Heart left ventricle (tissue), 16 donors: ENCODE measurements around the gene SLC24A4. TPM values are rescaled to one million over a fixed set of nuclear protein-coding genes. Genes with fewer than 3 reads are reported as not detected.
A peak's percentile ranks its signal among the peaks of the same experiment; 100 is the strongest.

ENCODE experiments used
- ATAC-seq, 4 donors: fragments of 200-7000 bp; cut with Tn5 transposase; one replicate each; pipeline ENCODE4 v1.9.1; 2020 to 2022; ENCODE audit warnings: moderate library complexity in 4 of 4, mild to moderate bottlenecking in 3 of 4, moderate number of reproducible peaks in 1 of 4
- DNase-seq, 5 donors: peaks; one replicate each; pipeline ENCODE4 v3.0.0-alpha.2; 2020
- H3K27ac ChIP-seq, 12 donors: fragments of 200-600 bp; sonication (generic) in 4 of 12; one replicate each; pipeline versions ENCODE4 v1.5.0 to v1.8.0; 2016 to 2022; ENCODE audit warnings: mild to moderate bottlenecking in 2 of 12
- H3K27me3 ChIP-seq, 9 donors: fragments of 200-600 bp; sonication (generic) in 2 of 9; one replicate each; pipeline versions ENCODE4 v1.5.1 to v1.8.0; 2016 to 2022; ENCODE audit warnings: mild to moderate bottlenecking in 3 of 9
- H3K36me3 ChIP-seq, 9 donors: fragments of 200-600 bp; sonication (generic) in 2 of 9; one replicate each; pipeline versions ENCODE4 v1.5.0 to v1.8.0; 2018 to 2022; ENCODE audit warnings: mild to moderate bottlenecking in 2 of 9
- H3K4me1 ChIP-seq, 12 donors: fragments of 200-600 bp; sonication (generic) in 4 of 12; one replicate each; pipeline versions ENCODE4 v1.5.0 to v1.8.0; 2016 to 2022; ENCODE audit warnings: mild to moderate bottlenecking in 3 of 12
- H3K4me3 ChIP-seq, 12 donors: fragments of 200-600 bp; sonication (generic) in 4 of 12; one replicate each; pipeline versions ENCODE4 v1.5.0 to v1.8.0; 2017 to 2022; ENCODE audit warnings: mild to moderate bottlenecking in 9 of 12, moderate library complexity in 4 of 12
- H3K9me3 ChIP-seq, 12 donors: fragments of 200-600 bp; sonication (generic) in 4 of 12; one replicate each; pipeline versions ENCODE4 v1.5.0 to v1.8.0; 2016 to 2022; ENCODE audit warnings: mild to moderate bottlenecking in 1 of 12
- CTCF ChIP-seq, 12 donors: fragments of 200-600 bp; sonication (generic) in 4 of 12; IDR thresholded peaks; one replicate each; pipeline versions ENCODE4 v1.5.0 to v1.8.0; 2018 to 2022; ENCODE audit warnings: antibody characterized with exemption in 12 of 12, mild to moderate bottlenecking in 5 of 12
- POLR2A ChIP-seq, 2 donors: fragments of 450-650 bp; IDR thresholded peaks; one replicate each; pipeline ENCODE4 v1.6.1; 2017; ENCODE audit warnings: antibody characterized with exemption in 2 of 2, mild to moderate bottlenecking in 2 of 2, moderate library complexity in 2 of 2
- WGBS, 4 donors: extraction: QIAGEN DNeasy Blood & Tissue Kit in 2 of 4; methylation state at CpG; one replicate each; pipeline versions ENCODE4 v1.1.5 to v1.1.7; 2013 to 2018; 5-methylcytosine and 5-hydroxymethylcytosine counted together
- intact Hi-C, 10 donors: fragments of 100-400 bp; cut with DNase I; formaldehyde crosslinking; loops; one replicate each; pipeline versions ENCODE4 v1.11.1 to v1.14.2; 2022
- polyA plus RNA-seq, 2 donors: library from polyadenylated mRNA; stranded (reverse); fragments of 200-250 nt; gene quantifications; one replicate each; pipeline ENCODE4 v1.2.3, GENCODE V29; 2013
- total RNA-seq, 9 donors: library from RNA; depleted of rRNA in 2 of 9; stranded (reverse); fragments of >200 nt in 2 of 9; fragmentation: NEBNext Ultra II Directional in 3 of 9; extraction: Animal tissue kit (Norgen Biotek cat#: 25700) in 3 of 9; gene quantifications; one replicate each; pipeline versions ENCODE4 v1.1.0 to v1.2.4, GENCODE V29; 2016 to 2023
- donor health status: ischemic (EF 13 %, LVEDD 7.1; RV severe dilation, severe dysfunction).
- donor health status: healthy with polysubstance abuse.
- donor health status: DM: no; HTN: yes; CAD: no.
- donor health status: DM: no; HTN: no; CAD: no.
- donor health status: ischemic (EF 25% LVEDD 6.9; RV normal size, moderate dysfunction).
- donor health status: ischemic (EF 25% LVEDD 5.7; RV mildly dilated, moderate dysfunction).
- donor health status: healthy.
- donor health status: DM: yes; HTN: yes; CAD: no.
- donor health status: ischemic (EF 35%, LVEDD 5.7; RV mildly dilated, moderate dysfunction).
- donor health status: nonischemic (EF 11% LVEDD 7.7; RV severe dilation, severe dysfunction).
- donor health status: DM: yes; HTN: yes; CAD: no.
- donor health status: PGD.
- donor health status: ischemic (EF 29% LVEDD 5.4; RV normal size, mild dysfunction).
- donor health status: nonischemic (EF 23%, LVEDD 6.1; RV moderate dilation, normal function).

The SLC24A4 gene
- total and polyA plus RNA-seq, 11 donors: 0.05 to 1.6 (median 0.23) TPM

DNA sequence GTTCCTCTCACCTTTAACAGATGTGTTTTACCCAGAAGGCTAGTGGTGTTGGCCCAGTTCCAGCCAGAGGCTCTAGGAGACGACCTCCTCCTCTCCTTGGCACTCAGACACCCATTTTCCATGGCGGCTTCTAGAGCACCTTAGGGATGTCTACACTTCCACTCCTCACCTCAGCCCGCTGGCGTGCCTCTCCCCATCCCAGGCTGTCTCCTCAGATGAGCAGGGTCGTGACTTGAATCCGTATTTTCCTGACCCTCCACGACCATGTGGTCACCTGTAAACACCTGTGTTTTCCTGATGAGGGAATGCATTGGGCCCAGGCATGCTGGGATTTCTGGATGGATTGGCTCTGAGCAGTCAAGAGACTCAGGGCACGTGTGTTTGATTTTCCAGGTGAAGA, 168.8 kb downstream of the SLC24A4 start:
- H3K27me3 ChIP-seq: no peaks in the 10 kb centered on the region
- DNase-seq (peak in 1 of 5 donors; percentile 14), ATAC-seq (no peak)
- intact Hi-C loops: no loop called here
- no peak for TF ChIP-seq CTCF (IDR thresholded peaks at IDR 0.05)
- TF ChIP-seq POLR2A (IDR thresholded peaks at IDR 0.05): no peak
- no peak overlapping the region for H3K4me3 ChIP-seq
- 82 to 91% (median 86%) methylated on average over 8 of the region's 8 CpGs for WGBS, 4 donors
- no peaks in the 10 kb centered on the region for H3K9me3 ChIP-seq
- peaks cover 0 to 73% (median 20%) of the 10 kb centered on the region in 12 donors for H3K4me1 ChIP-seq
- no peaks in the 10 kb centered on the region for H3K36me3 ChIP-seq
- peak overlapping the region in 5 of 12 donors; percentile 4 to 81 (median 39) for H3K27ac ChIP-seq

GRCh38 chr14:92492258-92492657, 169.3 kb downstream of the SLC24A4 start:
- Histone ChIP-seq H3K4me1 (peaks cover 0 to 70% (median 18%) of the 10 kb centered on the region in 12 donors), H3K27me3 (no peaks in the 10 kb centered on the region), H3K9me3 (no peaks in the 10 kb centered on the region), H3K36me3 (no peaks in the 10 kb centered on the region), H3K27ac (peak overlapping the region in 4 of 12 donors; percentile 4 to 81 (median 30)), H3K4me3 (no peak overlapping the region)
- intact Hi-C loops: no loop called here
- TF ChIP-seq CTCF (IDR thresholded peaks at IDR 0.05): no peak
- DNase-seq (peak in 1 of 5 donors; percentile 24), ATAC-seq (peak in 3 of 4 donors; percentile 42 to 62 (median 48))
- WGBS, 4 donors: 67 to 78% (median 72%) methylated on average over 10 of the region's 10 CpGs

- no peak overlapping the region for H3K4me3 ChIP-seq
These were observed 170.1 kb downstream of the SLC24A4 start for GRCh38 chr14:92493024-92493423.

GRCh38 chr14:92493492-92493891, 170.5 kb downstream of the SLC24A4 start:
- intact Hi-C loops: no loop called here
- TF ChIP-seq CTCF (IDR thresholded peaks at IDR 0.05): no peak
- TF ChIP-seq POLR2A (IDR thresholded peaks at IDR 0.05): no peak

More at GRCh38 chr14:92493024-92493423, 170.1 kb downstream of the SLC24A4 start:
- WGBS, 4 donors: 91 to 97% (median 95%) methylated on average over 9 to 10 of the region's 10 CpGs
- peaks cover 0 to 70% (median 16%) of the 10 kb centered on the region in 12 donors for H3K4me1 ChIP-seq
- ATAC-seq (no peak), DNase-seq (peak in 1 of 5 donors; percentile 14)
- intact Hi-C loops: no loop called here
- no peaks in the 10 kb centered on the region for H3K9me3 ChIP-seq
- no peak overlapping the region for H3K27ac ChIP-seq
- no peaks in the 10 kb centered on the region for H3K27me3 ChIP-seq
- no peaks in the 10 kb centered on the region for H3K36me3 ChIP-seq
- TF ChIP-seq CTCF (IDR thresholded peaks at IDR 0.05): no peak
- no peak for TF ChIP-seq POLR2A (IDR thresholded peaks at IDR 0.05)

More at GRCh38 chr14:92493492-92493891, 170.5 kb downstream of the SLC24A4 start:
- H3K27me3 ChIP-seq: no peaks in the 10 kb centered on the region
- ATAC-seq (no peak), DNase-seq (peak in 1 of 5 donors; percentile 12)
- H3K27ac ChIP-seq: no peak overlapping the region
- WGBS, 4 donors: 88 to 91% (median 90%) methylated on average over 16 of the region's 16 CpGs
- no peak overlapping the region for H3K4me3 ChIP-seq
- no peaks in the 10 kb centered on the region for H3K9me3 ChIP-seq
- H3K4me1 ChIP-seq: peaks cover 0 to 70% (median 14%) of the 10 kb centered on the region in 12 donors
- H3K36me3 ChIP-seq: no peaks in the 10 kb centered on the region
